OCI-LY1 (cell line): ENCODE data around the gene CD47.

Experiments used
- H2AFZ ChIP-seq: fragments of 200-600 bp; sonication (generic), shearing (Covaris generic); 2 replicates; pipeline ENCODE4 v1.6.0; 2014; ENCODE audit warnings: antibody characterized with exemption, mild to moderate bottlenecking, low read length
- H3F3A ChIP-seq: fragments of 200-600 bp; sonication (generic), shearing (Covaris generic); 2 replicates; pipeline ENCODE4 v1.6.0; 2014; ENCODE audit warnings: mild to moderate bottlenecking, antibody characterized with exemption, low read length, moderate library complexity; ENCODE audit not compliant: insufficient read depth
- H3K27ac ChIP-seq: fragments of 200-600 bp; sonication (generic); 2 replicates; pipeline ENCODE4 v1.5.1; 2014; ENCODE audit warnings: low read length, mixed run types, mild to moderate bottlenecking, low read depth; ENCODE audit not compliant: poor library complexity, severe bottlenecking
- H3K27me3 ChIP-seq: fragments of 200-600 bp; sonication (generic); 2 replicates; pipeline ENCODE4 v1.6.0; 2014; ENCODE audit warnings: antibody characterized with exemption, mild to moderate bottlenecking, low read length, moderate library complexity; ENCODE audit not compliant: insufficient read depth
- H3K36me3 ChIP-seq: fragments of 200-600 bp; sonication (generic); 2 replicates; pipeline ENCODE4 v1.6.1; 2014; ENCODE audit warnings: mild to moderate bottlenecking, antibody characterized with exemption, low read length, moderate library complexity, mixed read lengths; ENCODE audit not compliant: insufficient read depth
- H3K4me1 ChIP-seq: fragments of 200-600 bp; sonication (generic); 2 replicates; pipeline ENCODE4 v1.5.1; 2014; ENCODE audit warnings: mild to moderate bottlenecking, low read length, moderate library complexity; ENCODE audit not compliant: insufficient read depth, severe bottlenecking
- H3K4me2 ChIP-seq: fragments of 200-600 bp; sonication (generic), shearing (Covaris generic); 2 replicates; pipeline ENCODE4 v1.6.1; 2014; ENCODE audit warnings: low read length
- H3K4me3 ChIP-seq: fragments of 200-600 bp; sonication (generic); 2 replicates; pipeline ENCODE4 v1.5.1; 2014; ENCODE audit warnings: low read length, low read depth, mild to moderate bottlenecking, mixed read lengths; ENCODE audit not compliant: poor library complexity, severe bottlenecking
- H3K79me2 ChIP-seq: fragments of 200-600 bp; shearing (Covaris generic); 2 replicates; pipeline ENCODE4 v1.6.1; 2016; ENCODE audit warnings: mixed run types, low read length, mixed read lengths; ENCODE audit not compliant: insufficient read depth
- H3K9ac ChIP-seq: fragments of 200-600 bp; sonication (generic), shearing (Covaris generic); 2 replicates; pipeline ENCODE4 v1.6.1; 2014; ENCODE audit warnings: mild to moderate bottlenecking, low read length, mixed read lengths
- H3K9me2 ChIP-seq: fragments of 200-600 bp; sonication (generic), shearing (Covaris generic); 2 replicates; pipeline ENCODE4 v1.6.1; 2014; ENCODE audit warnings: low read depth, mild to moderate bottlenecking, low read length, mixed read lengths
- H3K9me3 ChIP-seq: fragments of 200-600 bp; shearing (Covaris generic); 2 replicates; pipeline ENCODE4 v1.6.1; 2014; ENCODE audit warnings: low read length, mixed read lengths
- H4K20me1 ChIP-seq: fragments of 200-600 bp; sonication (generic), shearing (Covaris generic); 2 replicates; pipeline ENCODE4 v1.6.0; 2016; ENCODE audit warnings: mild to moderate bottlenecking, low read length; ENCODE audit not compliant: insufficient read depth
- CTCF ChIP-seq: fragments of 200-600 bp; sonication (generic), shearing (Covaris generic); IDR thresholded peaks from 2 replicates; pipeline ENCODE4 v1.5.1; 2017; ENCODE audit warnings: mild to moderate bottlenecking, antibody characterized with exemption, low read length, moderate library complexity, mixed read lengths
- EZH2 ChIP-seq: fragments of 200-600 bp; sonication (generic), shearing (Covaris generic); IDR thresholded peaks from 2 replicates; pipeline ENCODE4 v1.8.0; 2017; ENCODE audit warnings: borderline replicate concordance, mixed run types, mild to moderate bottlenecking, antibody characterized with exemption, low read length, moderate library complexity, mixed read lengths

CD47 gene

GRCh38 chr3:108051005-108051404 is 39.8 kb downstream of the CD47 start:
- TF ChIP-seq CTCF (no peak), EZH2 (no peak)
- no peak overlapping the region for H3K9ac ChIP-seq
- no peaks in the 10 kb centered on the region for H3K79me2 ChIP-seq
- no peaks in the 10 kb centered on the region for H3K4me1 ChIP-seq
- H3K27ac ChIP-seq: no peak overlapping the region
- no peak overlapping the region for H3K4me2 ChIP-seq
- H3K27me3 ChIP-seq: no peaks in the 10 kb centered on the region
- no peaks in the 10 kb centered on the region for H3F3A ChIP-seq
- H4K20me1 ChIP-seq: no peaks in the 10 kb centered on the region
- no peaks in the 10 kb centered on the region for H3K9me3 ChIP-seq
- H3K4me3 ChIP-seq: no peak overlapping the region
- H3K9me2 ChIP-seq: no peaks in the 10 kb centered on the region
- peaks cover 79% of the 10 kb centered on the region for H3K36me3 ChIP-seq
- no peak overlapping the region for H2AFZ ChIP-seq

- H4K20me1 ChIP-seq: no peaks in the 10 kb centered on the region
- H3K27ac ChIP-seq: no peak overlapping the region
- no peak overlapping the region for H3K4me2 ChIP-seq
- TF ChIP-seq EZH2 (no peak), CTCF (no peak)
- no peak overlapping the region for H3K4me3 ChIP-seq
- H3K9me3 ChIP-seq: no peaks in the 10 kb centered on the region
- no peaks in the 10 kb centered on the region for H3K9me2 ChIP-seq
- no peaks in the 10 kb centered on the region for H3F3A ChIP-seq
- no peaks in the 10 kb centered on the region for H3K27me3 ChIP-seq
- H3K36me3 ChIP-seq: peaks cover 57% of the 10 kb centered on the region
- no peak overlapping the region for H3K9ac ChIP-seq
- no peak overlapping the region for H2AFZ ChIP-seq
- no peaks in the 10 kb centered on the region for H3K4me1 ChIP-seq
- no peaks in the 10 kb centered on the region for H3K79me2 ChIP-seq
Observed at GRCh38 chr3:108047987-108048386, 42.8 kb downstream of the CD47 start.

- H3K9me2 ChIP-seq: no peaks in the 10 kb centered on the region
- H4K20me1 ChIP-seq: no peaks in the 10 kb centered on the region
- no peak overlapping the region for H2AFZ ChIP-seq
- H3K79me2 ChIP-seq: no peaks in the 10 kb centered on the region
- H3K36me3 ChIP-seq: peaks cover 57% of the 10 kb centered on the region
- no peak overlapping the region for H3K27ac ChIP-seq
- H3K9me3 ChIP-seq: no peaks in the 10 kb centered on the region
- no peaks in the 10 kb centered on the region for H3K4me1 ChIP-seq
- no peak for TF ChIP-seq EZH2
- TF ChIP-seq CTCF: no peak
- H3F3A ChIP-seq: no peaks in the 10 kb centered on the region
- no peak overlapping the region for H3K9ac ChIP-seq
- no peak overlapping the region for H3K4me3 ChIP-seq
- no peak overlapping the region for H3K4me2 ChIP-seq
- no peaks in the 10 kb centered on the region for H3K27me3 ChIP-seq
Observed at GRCh38 chr3:108046247-108046646, 44.6 kb downstream of the CD47 start.
